HCT116 (cell line): ENCODE results near the gene PAPPA2.

Source experiments
- CTCF ChIP-seq, 3 experiments: fragments of 200-600 bp in 1 of 3; sonication (generic) in 1 of 3; IDR thresholded peaks in 2 of 3; conservative IDR thresholded peaks in 1 of 3; 2 replicates each; pipeline ENCODE4 v1.5.1; 2012 to 2017; ENCODE audit warnings: low read depth in 2 of 3, low read length in 2 of 3, antibody characterized with exemption in 1 of 3, borderline replicate concordance in 1 of 3, control low read depth in 1 of 3, mild to moderate bottlenecking in 1 of 3, mixed read lengths in 1 of 3, mixed run types in 1 of 3, moderate library complexity in 1 of 3; ENCODE audit not compliant: insufficient read depth in 1 of 3
- POLR2A ChIP-seq: IDR thresholded peaks from 2 replicates; pipeline ENCODE4 v1.7.0; 2011; ENCODE audit warnings: borderline replicate concordance; ENCODE audit not compliant: insufficient read depth, insufficient read length; ENCODE audit errors: extremely low read depth
- POLR2AphosphoS5 ChIP-seq: IDR thresholded peaks from 2 replicates; pipeline ENCODE4 v1.6.1; 2011; ENCODE audit warnings: mild to moderate bottlenecking, low read depth, low read length, moderate library complexity

- no peak for TF ChIP-seq CTCF (IDR thresholded peaks at IDR 0.05 in 2 of 3, conservative IDR thresholded peaks at IDR 0.05 in 1 of 3; ENCODE audit: borderline replicate concordance in 1 of 3, insufficient read depth in 1 of 3, low read depth in 2 of 3, low read length in 2 of 3)
- TF ChIP-seq POLR2AphosphoS5: no peak
- TF ChIP-seq POLR2A: no peak
Observed at GRCh38 chr1:176866011-176866714, 403.2 kb downstream of the PAPPA2 start.
